NCI-H1436 (cell line): ENCODE measurements around the gene FGD5.

ENCODE experiments used
- DNase-seq: peaks from one replicate; lab custom pipeline; 2025; lab: John Stamatoyannopoulos, UW

Gene FGD5

GRCh38 chr3:14824646-14825045 lies 5.9 kb downstream of the FGD5 start:
- no peak for DNase-seq

DNA sequence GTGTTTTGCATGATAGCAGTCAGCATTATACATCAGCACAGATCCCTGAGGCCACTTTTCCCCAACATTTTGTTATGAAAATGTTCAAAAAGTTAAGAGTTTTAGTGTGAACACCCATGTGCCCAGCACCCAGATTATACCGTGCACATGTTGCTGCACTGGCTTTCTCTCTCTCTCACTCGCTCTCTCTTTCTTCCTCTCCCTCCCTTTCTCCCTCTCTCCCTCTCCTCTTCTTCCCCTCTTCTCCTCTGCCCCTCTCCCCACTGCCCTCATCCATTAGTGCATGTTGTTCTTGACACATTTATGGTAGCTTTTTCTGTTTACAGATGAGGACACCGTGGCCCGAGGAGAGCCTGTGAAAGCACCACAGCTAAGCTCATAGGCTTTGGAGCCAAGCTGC lies 7.3 kb downstream of the FGD5 start:
- no peak for DNase-seq

GRCh38 chr3:14827776-14828175 lies 9.0 kb downstream of the FGD5 start:
- DNase-seq = no peak

GRCh38 chr3:14829811-14830210 lies 11.0 kb downstream of the FGD5 start:
- DNase-seq = no peak

- no peak for DNase-seq
Observed at GRCh38 chr3:14831916-14832450, 13.2 kb downstream of the FGD5 start.

DNA sequence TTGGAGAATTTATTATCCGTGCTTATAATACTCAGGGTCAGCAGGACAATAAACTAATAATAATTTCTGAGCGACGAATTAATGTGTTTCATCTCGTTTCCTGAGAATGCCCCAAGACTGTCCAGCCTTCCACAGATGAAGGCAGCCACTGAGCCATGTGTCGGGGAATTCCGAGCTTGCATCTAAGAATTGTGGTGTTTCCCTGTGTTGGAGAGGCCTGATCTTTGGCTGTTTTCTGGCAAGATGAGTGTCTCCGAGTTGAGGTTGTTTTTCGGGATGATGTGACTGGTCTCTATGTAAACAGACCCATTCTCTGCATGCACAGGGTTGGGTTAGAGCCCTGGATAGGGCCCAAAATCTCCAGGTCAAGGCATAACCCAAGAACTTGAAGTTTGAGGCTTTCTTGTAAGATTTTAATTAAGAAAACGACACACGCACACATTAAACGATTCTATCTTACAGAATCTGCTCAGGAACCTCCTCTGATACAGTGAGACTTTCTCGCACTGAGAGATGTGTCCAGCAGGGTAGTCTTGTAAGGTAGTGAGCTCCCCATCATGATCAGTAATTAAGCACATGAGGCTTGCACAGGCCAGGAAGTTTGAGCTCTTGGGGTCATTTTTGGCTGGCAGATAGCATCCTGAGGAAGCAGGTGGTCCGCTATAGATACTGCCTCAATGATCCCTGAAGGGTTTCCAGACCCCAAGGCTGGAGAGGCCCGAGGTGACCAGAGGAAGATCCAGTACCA lies 14.4 kb downstream of the FGD5 start:
- DNase-seq = no peak

- DNase-seq = no peak
Observed at GRCh38 chr3:14834121-14834520, 15.4 kb downstream of the FGD5 start.

DNA sequence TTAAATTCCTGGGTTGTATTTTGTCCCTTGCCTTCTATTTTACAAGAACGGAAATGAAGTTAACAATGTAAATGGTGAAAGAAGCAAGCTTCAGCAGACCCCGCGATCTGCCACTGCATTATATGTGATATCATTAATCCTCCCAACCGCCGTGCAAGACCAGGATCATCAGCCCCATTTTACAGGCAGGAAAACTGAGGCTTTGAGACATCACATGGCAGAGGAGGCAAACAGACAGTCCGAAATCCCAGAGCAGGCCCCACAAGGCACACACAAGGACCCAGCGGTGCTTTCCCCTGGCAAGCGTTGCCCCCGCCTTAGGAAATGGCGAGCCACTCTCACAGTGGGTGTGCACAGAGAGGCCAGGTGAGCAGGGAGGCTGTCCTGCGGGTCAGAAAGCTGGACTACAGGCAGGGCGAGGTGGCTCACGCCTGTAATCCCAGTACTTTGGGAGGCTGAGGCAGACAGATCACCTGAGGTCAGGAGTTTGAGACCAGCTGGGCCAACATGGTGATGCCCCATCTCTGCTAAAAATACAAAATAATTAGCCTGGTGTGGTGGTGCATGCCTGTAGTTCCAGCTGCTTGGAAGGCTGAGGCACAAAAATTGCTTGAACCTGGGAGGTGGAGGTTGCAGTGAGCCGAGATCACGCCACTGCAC lies 16.2 kb downstream of the FGD5 start:
- DNase-seq = no peak

- DNase-seq = no peak
Observed at GRCh38 chr3:14836049-14836468, 17.3 kb downstream of the FGD5 start.

GRCh38 chr3:14837186-14837877 lies 18.6 kb downstream of the FGD5 start:
- DNase-seq = no peak

DNA sequence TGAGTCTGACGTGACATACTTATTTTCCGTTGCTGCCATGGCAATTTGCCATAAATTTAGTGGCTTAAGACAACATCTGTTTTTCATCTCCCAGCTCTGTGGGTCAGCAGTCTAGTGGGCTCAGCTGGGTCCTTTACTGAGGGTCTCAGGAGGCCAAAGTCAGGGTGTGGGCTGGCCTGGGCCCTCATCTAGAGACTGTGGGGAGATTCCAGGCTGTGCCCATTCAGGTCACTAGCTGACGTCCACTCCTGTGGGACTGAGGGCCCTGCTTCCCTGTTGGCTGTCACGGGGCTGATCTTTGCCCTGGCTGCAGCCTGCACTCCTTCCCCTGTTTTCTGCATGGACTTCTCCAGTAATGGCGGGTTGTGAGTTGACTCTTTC lies 19.1 kb downstream of the FGD5 start:
- no peak for DNase-seq

- no peak for DNase-seq
Observed at GRCh38 chr3:14839236-14839635, 20.5 kb downstream of the FGD5 start.

DNA sequence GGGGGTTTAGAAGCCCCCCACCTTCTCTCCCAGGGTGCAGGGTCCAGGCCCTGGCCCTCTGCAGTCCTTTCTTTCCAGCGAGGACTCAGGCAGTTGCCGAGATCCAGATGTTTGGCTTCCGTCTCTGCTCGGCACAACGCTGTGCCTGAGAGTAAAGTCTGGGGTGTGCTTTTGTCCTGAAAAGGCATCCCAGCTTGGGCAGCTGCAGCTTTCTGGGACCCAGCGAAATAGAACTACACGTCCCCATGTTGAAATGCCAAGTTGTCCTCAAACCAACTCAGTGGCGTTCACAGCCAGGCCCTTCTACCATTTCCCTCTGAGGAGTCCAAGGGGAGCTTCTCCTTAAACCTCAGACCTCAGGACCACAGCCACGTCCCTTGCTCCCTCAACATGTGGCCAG lies 23.1 kb downstream of the FGD5 start:
- no peak for DNase-seq

- no peak for DNase-seq
Observed at GRCh38 chr3:14842277-14842676, 23.5 kb downstream of the FGD5 start.

DNA sequence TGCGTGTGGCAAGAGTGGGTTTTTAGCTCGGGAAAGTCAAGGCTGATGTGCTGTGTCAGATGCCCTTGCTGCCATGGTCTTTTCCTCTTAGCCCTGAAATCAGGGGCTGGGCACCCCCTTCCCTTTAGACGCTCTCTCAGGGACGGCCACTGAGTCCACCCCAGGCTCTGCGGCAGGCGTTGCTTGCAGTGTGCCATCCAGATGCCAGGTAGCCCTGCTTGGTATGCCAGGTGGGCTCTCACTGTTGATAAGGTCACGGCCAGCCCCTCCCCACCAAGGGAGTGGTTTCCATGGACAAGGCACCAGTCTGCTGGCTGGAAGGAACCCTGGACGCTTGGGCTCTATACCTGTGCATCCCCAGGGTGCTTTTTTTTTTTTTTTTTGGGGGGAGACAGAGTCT lies 24.6 kb downstream of the FGD5 start:
- no peak for DNase-seq

GRCh38 chr3:14844386-14845170 lies 25.8 kb downstream of the FGD5 start:
- no peak for DNase-seq

DNA sequence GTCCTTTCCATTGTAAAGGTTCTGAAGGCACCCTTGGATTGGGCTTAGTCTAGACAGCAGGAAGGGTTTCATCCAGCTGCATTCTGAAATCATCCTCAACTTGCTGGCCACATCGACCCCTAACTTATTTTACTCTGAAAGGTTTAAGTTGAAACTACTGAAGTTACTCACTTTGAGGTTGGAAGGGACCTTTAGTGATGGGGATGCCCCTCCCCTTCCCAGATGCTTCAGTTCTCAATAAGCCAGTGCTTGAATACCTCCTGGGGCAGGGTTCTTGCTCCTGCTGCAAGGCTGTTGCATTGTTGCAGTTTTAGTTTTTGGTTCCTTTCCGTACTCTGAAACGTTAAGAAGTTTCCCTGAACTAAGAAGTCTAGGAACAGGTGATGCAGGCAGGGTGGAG lies 26.4 kb downstream of the FGD5 start:
- DNase-seq = no peak

GRCh38 chr3:14845826-14846225 lies 27.1 kb downstream of the FGD5 start:
- DNase-seq = no peak

DNA sequence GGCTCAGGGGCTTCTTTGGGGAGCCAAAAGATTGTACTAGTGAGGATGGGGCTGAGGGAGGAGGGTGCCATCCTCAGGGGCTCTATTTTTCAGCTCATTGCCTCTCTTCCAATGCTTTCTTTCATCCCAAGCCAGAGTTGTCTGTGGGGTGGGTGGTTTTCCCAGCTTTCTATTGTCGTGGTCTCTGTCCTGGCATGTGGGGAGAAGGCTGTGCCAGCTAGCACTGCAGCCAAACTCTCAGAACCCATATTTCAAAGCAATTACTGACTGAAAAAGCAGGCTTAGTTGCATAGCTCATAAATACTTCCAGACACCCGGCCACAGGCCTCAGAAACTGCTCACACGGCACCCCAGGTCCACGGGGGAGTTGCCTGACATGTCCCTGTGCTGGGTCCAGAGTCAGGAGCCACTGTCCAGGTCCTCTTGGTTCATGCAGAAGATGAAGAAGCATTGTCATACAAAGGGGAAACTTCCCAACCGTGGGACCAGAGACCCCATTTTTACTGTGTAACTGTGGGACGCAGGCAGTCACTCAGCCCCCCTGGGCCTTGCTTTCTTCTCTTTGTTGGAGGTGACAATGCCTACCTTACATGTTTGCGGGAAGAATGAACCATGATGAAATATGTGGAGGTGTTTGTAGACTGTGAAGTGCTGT lies 27.6 kb downstream of the FGD5 start:
- no peak for DNase-seq

DNA sequence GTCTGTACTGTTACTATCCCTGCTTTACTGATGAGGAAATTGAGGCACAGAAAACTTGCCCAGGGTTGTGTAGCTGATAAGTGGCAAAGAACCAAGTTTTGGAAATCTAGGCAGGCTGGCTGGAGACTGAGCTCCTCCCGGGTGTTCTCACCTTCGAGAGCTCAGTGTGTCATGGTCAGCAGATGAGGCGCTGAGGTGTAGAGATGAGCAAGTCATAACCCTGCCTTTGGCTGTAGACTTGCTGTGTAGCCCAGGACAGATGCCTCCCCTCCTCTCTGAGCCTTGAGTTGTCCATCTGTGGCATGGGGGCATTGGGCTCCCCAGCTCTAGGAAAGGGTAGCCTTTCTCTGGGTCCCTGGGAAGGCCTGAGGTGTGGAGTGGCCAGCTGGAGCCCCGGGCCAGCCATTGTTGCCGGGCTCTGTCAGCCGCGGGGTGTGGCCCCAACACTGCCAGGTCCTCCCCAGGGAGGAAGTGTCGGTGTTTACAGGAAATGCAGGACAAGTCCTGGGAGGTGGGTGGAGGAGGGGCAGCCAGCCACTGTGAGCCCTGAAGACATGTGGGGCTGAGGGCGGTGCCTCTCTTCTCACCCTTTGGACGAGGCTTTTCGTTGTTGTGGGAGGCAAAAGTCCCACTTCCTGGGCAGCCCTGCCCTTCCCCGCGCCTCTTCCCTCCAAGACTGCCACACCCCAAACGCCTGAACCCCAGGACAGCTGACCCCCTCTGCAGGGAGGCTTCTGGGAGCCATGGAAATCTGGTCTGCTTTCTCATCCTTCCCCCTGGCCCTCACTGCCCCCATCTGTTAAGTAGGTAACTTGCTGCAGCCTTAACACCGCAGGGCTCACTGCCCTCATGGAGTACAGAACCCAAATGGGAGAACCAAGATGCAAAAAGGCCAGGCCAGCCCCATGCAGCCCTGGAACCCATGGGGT lies 29.1 kb downstream of the FGD5 start:
- DNase-seq = no peak

GRCh38 chr3:14848906-14849305 lies 30.1 kb downstream of the FGD5 start:
- DNase-seq = no peak
